HEK293T (cell line): Measurements from ENCODE around the gene CDK14.

Experiments used
- ARNT ChIP-seq: fragments of 450-650 bp; IDR thresholded peaks from 2 replicates; pipeline ENCODE4 v1.6.1; 2017; ENCODE audit warnings: mild to moderate bottlenecking
- FOXA1 ChIP-seq: fragments of 450-650 bp; IDR thresholded peaks from 2 replicates; pipeline ENCODE4 v1.6.1; 2016; ENCODE audit warnings: mild to moderate bottlenecking
- FOXK2 ChIP-seq: fragments of 450-650 bp; IDR thresholded peaks from 2 replicates; pipeline ENCODE4 v1.6.1; 2016; ENCODE audit warnings: mild to moderate bottlenecking
- FOXM1 ChIP-seq: fragments of 450-650 bp; IDR thresholded peaks from 2 replicates; pipeline ENCODE4 v1.6.1; 2017; ENCODE audit warnings: mild to moderate bottlenecking, borderline replicate concordance
- NFRKB ChIP-seq: fragments of 450-650 bp; IDR thresholded peaks from 2 replicates; pipeline ENCODE4 v1.6.1; 2016; ENCODE audit warnings: mild to moderate bottlenecking, moderate library complexity
- SP1 ChIP-seq: fragments of 450-650 bp; IDR thresholded peaks from 2 replicates; pipeline ENCODE4 v1.6.1; 2017
- SUZ12 ChIP-seq: fragments of 450-650 bp; IDR thresholded peaks from 2 replicates; pipeline ENCODE4 v1.6.1; 2016; ENCODE audit warnings: mild to moderate bottlenecking
- TF ChIP-seq, protein P1 (sequence below): fragments of 450-650 bp; IDR thresholded peaks from 2 replicates; pipeline ENCODE4 v1.6.1; 2016

DNA sequence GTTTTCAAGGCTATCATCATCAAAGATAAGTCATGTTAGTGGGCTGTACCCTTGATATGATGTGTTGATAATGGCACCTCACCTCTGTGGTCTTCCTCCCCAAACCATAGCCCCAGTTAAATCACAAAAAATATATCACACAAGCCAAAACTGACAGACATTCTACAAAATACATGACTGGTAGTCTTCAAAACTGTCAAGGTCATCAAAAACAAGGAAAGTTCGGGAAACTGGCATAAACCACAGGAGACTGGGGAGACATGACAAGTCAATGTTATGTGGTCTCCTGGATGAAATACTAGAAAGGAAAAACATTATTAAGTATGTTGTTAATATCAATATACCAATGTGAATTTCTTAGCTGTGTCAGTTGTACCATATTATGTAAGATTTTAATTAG, 388.6 kb downstream of the CDK14 start:
- TF ChIP-seq ARNT (no peak), FOXA1 (no peak), SUZ12 (no peak), NFRKB (no peak), SP1 (no peak), FOXM1 (no peak), FOXK2 (no peak)
- TF ChIP-seq, protein P1, sequence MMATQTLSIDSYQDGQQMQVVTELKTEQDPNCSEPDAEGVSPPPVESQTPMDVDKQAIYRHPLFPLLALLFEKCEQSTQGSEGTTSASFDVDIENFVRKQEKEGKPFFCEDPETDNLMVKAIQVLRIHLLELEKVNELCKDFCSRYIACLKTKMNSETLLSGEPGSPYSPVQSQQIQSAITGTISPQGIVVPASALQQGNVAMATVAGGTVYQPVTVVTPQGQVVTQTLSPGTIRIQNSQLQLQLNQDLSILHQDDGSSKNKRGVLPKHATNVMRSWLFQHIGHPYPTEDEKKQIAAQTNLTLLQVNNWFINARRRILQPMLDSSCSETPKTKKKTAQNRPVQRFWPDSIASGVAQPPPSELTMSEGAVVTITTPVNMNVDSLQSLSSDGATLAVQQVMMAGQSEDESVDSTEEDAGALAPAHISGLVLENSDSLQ = no peak
